Tibial artery (tissue), 4 donors: Measurements from ENCODE around the gene MGA.

Source experiments
- DNase-seq, 2 donors: peaks; one replicate each; pipeline ENCODE4 v3.0.0-alpha.2; 2019
- H3K27ac ChIP-seq, 2 donors: fragments of 200-600 bp; sonication (generic) in 1 of 2; 1 replicate in 1 of 2; 2 replicates in 1 of 2; pipeline ENCODE4 v1.5.1; 2018 to 2019; ENCODE audit warnings: mild to moderate bottlenecking in 1 of 2
- H3K27me3 ChIP-seq, 2 donors: fragments of 200-600 bp; sonication (generic) in 1 of 2; one replicate each; pipeline versions ENCODE4 v1.5.1 to v1.6.0; 2016 to 2019
- H3K36me3 ChIP-seq, 3 donors: fragments of 200-600 bp; sonication (generic) in 2 of 3; one replicate each; pipeline ENCODE4 v1.5.1; 2016 to 2019; ENCODE audit warnings: mild to moderate bottlenecking in 2 of 3
- H3K4me1 ChIP-seq, 4 donors: fragments of 200-600 bp; sonication (generic) in 2 of 4; 1 replicate in 3 of 4; 2 replicates in 1 of 4; pipeline ENCODE4 v1.5.1; 2016 to 2019
- H3K4me3 ChIP-seq, 2 donors: fragments of 200-600 bp; sonication (generic) in 1 of 2; 1 replicate in 1 of 2; 2 replicates in 1 of 2; pipeline ENCODE4 v1.5.1; 2018 to 2019; ENCODE audit warnings: mild to moderate bottlenecking in 2 of 2
- H3K9me3 ChIP-seq, 3 donors: fragments of 200-600 bp; sonication (generic) in 1 of 3; one replicate each; pipeline ENCODE4 v1.5.1; 2016 to 2019
- CTCF ChIP-seq, 2 experiments: fragments of 200-600 bp in 1 of 2; fragments of 450-650 bp in 1 of 2; IDR thresholded peaks; one replicate each; pipeline ENCODE4 v1.5.1; 2017 to 2019; ENCODE audit warnings: antibody characterized with exemption in 2 of 2, mild to moderate bottlenecking in 1 of 2, moderate library complexity in 1 of 2
- intact Hi-C: fragments of 100-400 bp; cut with DNase I; formaldehyde crosslinking; loops from one replicate; pipeline ENCODE4 v1.15.0; 2023; ENCODE audit warnings: low total_unique reads

Gene MGA

GRCh38 chr15:41795996-41796856 lies 136.0 kb downstream of the MGA start:
- Histone ChIP-seq H3K27ac (peak overlapping the region; percentile 33 to 38), H3K36me3 (peaks cover 11 to 17% (median 14%) of the 10 kb centered on the region in 3 donors), H3K4me1 (peaks cover 0 to 36% (median 15%) of the 10 kb centered on the region in 4 donors), H3K9me3 (no peaks in the 10 kb centered on the region), H3K27me3 (no peaks in the 10 kb centered on the region), H3K4me3 (no peak overlapping the region)
- no peak for TF ChIP-seq CTCF (IDR thresholded peaks at IDR 0.05)
- intact Hi-C loops: no loop called here
- no peak for DNase-seq

- Histone ChIP-seq H3K4me3 (no peak overlapping the region), H3K9me3 (no peaks in the 10 kb centered on the region), H3K27ac (peak overlapping the region in 1 of 2 donors; percentile 33), H3K27me3 (no peaks in the 10 kb centered on the region), H3K4me1 (peaks cover 0 to 28% (median 14%) of the 10 kb centered on the region in 4 donors), H3K36me3 (peaks cover 11 to 18% (median 14%) of the 10 kb centered on the region in 3 donors)
- TF ChIP-seq CTCF (IDR thresholded peaks at IDR 0.05): no peak
- no peak for DNase-seq
- intact Hi-C loops: no loop called here
These were observed 137.2 kb downstream of the MGA start for GRCh38 chr15:41797201-41797944.

- Histone ChIP-seq H3K4me3 (no peak overlapping the region), H3K27me3 (no peaks in the 10 kb centered on the region), H3K27ac (no peak overlapping the region), H3K9me3 (no peaks in the 10 kb centered on the region), H3K4me1 (peaks cover 0 to 28% (median 14%) of the 10 kb centered on the region in 4 donors), H3K36me3 (peaks cover 11 to 18% (median 14%) of the 10 kb centered on the region in 3 donors)
- TF ChIP-seq CTCF (IDR thresholded peaks at IDR 0.05): no peak
- DNase-seq: no peak
- intact Hi-C loops: no loop called here
These were observed 138.6 kb downstream of the MGA start for GRCh38 chr15:41798607-41799487.

GRCh38 chr15:41799488-41799805 lies 139.2 kb downstream of the MGA start:
- Histone ChIP-seq H3K4me1 (peaks cover 0 to 33% (median 14%) of the 10 kb centered on the region in 4 donors), H3K27me3 (no peaks in the 10 kb centered on the region), H3K9me3 (no peaks in the 10 kb centered on the region), H3K4me3 (no peak overlapping the region), H3K27ac (no peak overlapping the region), H3K36me3 (peaks cover 11 to 22% (median 14%) of the 10 kb centered on the region in 3 donors)
- intact Hi-C loops: no loop called here
- no peak for DNase-seq
- no peak for TF ChIP-seq CTCF (IDR thresholded peaks at IDR 0.05)

GRCh38 chr15:41801185-41801584 lies 141.0 kb downstream of the MGA start:
- H3K36me3 ChIP-seq: peaks cover 11 to 27% (median 14%) of the 10 kb centered on the region in 3 donors
- H3K27me3 ChIP-seq: no peaks in the 10 kb centered on the region
- peaks cover 0 to 29% (median 17%) of the 10 kb centered on the region in 4 donors for H3K4me1 ChIP-seq
- no peak overlapping the region for H3K4me3 ChIP-seq
- TF ChIP-seq CTCF (IDR thresholded peaks at IDR 0.05): no peak
- H3K27ac ChIP-seq: no peak overlapping the region
- intact Hi-C loops: no loop called here
- H3K9me3 ChIP-seq: no peaks in the 10 kb centered on the region
- no peak for DNase-seq
